Measurements from ENCODE around the gene RGMA.

GRCh38 chr15:93031103-93031464 lies 57.9 kb downstream of the RGMA start:
- TF ChIP-seq, protein P1, sequence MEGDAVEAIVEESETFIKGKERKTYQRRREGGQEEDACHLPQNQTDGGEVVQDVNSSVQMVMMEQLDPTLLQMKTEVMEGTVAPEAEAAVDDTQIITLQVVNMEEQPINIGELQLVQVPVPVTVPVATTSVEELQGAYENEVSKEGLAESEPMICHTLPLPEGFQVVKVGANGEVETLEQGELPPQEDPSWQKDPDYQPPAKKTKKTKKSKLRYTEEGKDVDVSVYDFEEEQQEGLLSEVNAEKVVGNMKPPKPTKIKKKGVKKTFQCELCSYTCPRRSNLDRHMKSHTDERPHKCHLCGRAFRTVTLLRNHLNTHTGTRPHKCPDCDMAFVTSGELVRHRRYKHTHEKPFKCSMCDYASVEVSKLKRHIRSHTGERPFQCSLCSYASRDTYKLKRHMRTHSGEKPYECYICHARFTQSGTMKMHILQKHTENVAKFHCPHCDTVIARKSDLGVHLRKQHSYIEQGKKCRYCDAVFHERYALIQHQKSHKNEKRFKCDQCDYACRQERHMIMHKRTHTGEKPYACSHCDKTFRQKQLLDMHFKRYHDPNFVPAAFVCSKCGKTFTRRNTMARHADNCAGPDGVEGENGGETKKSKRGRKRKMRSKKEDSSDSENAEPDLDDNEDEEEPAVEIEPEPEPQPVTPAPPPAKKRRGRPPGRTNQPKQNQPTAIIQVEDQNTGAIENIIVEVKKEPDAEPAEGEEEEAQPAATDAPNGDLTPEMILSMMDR (conservative IDR thresholded peaks at IDR 0.05; ENCODE audit: low read depth in 2 of 2) = no peak
- TF ChIP-seq, protein P2, sequence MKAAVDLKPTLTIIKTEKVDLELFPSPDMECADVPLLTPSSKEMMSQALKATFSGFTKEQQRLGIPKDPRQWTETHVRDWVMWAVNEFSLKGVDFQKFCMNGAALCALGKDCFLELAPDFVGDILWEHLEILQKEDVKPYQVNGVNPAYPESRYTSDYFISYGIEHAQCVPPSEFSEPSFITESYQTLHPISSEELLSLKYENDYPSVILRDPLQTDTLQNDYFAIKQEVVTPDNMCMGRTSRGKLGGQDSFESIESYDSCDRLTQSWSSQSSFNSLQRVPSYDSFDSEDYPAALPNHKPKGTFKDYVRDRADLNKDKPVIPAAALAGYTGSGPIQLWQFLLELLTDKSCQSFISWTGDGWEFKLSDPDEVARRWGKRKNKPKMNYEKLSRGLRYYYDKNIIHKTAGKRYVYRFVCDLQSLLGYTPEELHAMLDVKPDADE (IDR thresholded peaks at IDR 0.05) = no peak
- TF ChIP-seq POLR2AphosphoS5 (IDR thresholded peaks at IDR 0.05; ENCODE audit: low read depth) = no peak

All from GM23338 (cell line).